ENCODE measurements around the gene AVEN. TPM values are rescaled to one million over a fixed set of nuclear protein-coding genes. Genes with fewer than 3 reads are reported as not detected.

AVEN gene, protein sequence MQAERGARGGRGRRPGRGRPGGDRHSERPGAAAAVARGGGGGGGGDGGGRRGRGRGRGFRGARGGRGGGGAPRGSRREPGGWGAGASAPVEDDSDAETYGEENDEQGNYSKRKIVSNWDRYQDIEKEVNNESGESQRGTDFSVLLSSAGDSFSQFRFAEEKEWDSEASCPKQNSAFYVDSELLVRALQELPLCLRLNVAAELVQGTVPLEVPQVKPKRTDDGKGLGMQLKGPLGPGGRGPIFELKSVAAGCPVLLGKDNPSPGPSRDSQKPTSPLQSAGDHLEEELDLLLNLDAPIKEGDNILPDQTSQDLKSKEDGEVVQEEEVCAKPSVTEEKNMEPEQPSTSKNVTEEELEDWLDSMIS
- total RNA-seq (2021; fragmentation: NEBNext Ultra II Directional; extraction: Animal tissue kit (Norgen Biotek cat#: 25700)) = 10 to 100 TPM; 24.9 to 33.6 (median 27.1) TPM
- long read RNA-seq, partial matches to known transcripts = 2 of 2 reads
- long read RNA-seq, other reads (novel, unspliced or antisense) = 0 of 2 reads

DNA sequence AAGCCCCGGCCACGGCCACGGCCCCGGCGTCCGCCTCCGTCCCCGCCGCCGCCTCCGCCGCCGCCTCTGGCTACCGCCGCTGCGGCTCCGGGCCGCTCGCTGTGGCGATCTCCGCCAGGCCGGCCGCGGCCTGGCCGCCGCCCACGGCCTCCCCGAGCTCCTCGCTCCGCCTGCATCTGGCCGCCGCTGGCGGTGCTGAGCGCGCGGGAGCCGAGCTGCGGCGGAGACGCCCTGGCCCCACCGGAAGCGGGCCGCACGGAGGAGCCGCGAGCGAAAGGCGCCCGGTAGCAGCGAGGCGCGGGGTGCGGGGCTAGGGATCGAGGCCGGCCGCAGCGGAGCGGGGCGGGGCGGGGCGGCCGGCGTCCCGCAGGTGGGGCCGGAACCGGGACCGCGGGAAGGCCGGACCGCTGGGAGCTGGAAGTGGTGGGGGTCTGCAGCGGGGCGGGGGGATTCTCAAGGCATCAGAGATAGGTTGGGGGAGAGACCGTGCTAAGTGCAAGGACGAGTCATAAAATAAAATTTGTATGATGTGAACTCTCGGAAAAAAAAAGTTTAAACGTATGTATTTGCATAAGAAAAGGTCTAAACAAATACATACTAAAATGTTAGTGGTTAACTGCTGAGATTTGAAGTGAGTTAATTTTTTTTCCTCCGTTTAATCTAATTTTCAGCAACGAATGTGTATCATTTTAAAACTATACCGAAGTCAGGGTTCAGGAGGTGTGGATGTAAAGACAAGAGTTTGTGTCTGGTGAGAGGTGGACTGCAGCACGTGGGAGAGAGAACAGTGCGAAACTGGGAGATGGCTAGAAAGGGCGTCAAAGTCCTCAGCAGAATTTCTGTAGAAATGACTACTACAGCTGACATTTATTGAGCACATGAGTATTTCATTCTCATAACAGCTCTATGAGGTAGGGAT is at the start of gene AVEN:
Gene AVEN (minus strand): TSS at position 334 of the 919 bp plus-strand sequence. CDS start 158 bp downstream, at position 176.
- TF ChIP-seq, protein P1, sequence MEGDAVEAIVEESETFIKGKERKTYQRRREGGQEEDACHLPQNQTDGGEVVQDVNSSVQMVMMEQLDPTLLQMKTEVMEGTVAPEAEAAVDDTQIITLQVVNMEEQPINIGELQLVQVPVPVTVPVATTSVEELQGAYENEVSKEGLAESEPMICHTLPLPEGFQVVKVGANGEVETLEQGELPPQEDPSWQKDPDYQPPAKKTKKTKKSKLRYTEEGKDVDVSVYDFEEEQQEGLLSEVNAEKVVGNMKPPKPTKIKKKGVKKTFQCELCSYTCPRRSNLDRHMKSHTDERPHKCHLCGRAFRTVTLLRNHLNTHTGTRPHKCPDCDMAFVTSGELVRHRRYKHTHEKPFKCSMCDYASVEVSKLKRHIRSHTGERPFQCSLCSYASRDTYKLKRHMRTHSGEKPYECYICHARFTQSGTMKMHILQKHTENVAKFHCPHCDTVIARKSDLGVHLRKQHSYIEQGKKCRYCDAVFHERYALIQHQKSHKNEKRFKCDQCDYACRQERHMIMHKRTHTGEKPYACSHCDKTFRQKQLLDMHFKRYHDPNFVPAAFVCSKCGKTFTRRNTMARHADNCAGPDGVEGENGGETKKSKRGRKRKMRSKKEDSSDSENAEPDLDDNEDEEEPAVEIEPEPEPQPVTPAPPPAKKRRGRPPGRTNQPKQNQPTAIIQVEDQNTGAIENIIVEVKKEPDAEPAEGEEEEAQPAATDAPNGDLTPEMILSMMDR (IDR thresholded peaks at IDR 0.05) = no peak
- Mint-ChIP-seq H3K9me3 (no peaks in the 10 kb centered on the region), H3K27ac (peak within 1 kb of the TSS; percentile 80), H3K27me3 (ENCODE audit: insufficient read depth) (peaks cover 1% of the 10 kb centered on the region; the same call in 1 of the 2 replicates), H3K4me1 (ENCODE audit: low read depth) (peaks cover 47% of the 10 kb centered on the region), H3K4me3 (peak within 1 kb of the TSS; percentile 88), H3K36me3 (ENCODE audit: low read depth) (no peaks in the 10 kb centered on the region)
- no peak for DNase-seq

DNA sequence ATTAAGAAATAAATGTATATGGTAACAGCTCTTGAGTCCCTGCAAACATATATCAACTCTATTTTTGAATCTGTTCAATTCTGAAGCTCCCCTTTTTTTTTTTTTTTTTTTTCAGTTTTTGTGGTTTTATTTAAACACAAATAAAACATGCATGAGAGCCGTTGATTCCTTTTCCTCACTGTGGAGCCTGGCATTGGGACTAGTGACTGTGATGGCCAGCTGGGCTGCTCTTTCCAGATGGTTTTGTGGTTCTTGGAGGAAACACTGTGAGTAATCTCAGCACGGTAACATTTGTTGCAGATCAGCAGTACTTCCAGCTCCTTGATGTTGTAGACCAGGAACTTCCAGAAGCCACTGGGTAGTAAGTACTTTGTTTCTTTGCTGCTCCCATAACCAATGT is 46.7 kb upstream of the AVEN start:
- TF ChIP-seq, protein P1 (IDR thresholded peaks at IDR 0.05) = no peak
- DNase-seq = no peak
- peaks cover 20% of the 10 kb centered on the region for H3K36me3 Mint-ChIP-seq (ENCODE audit: low read depth)

DNA sequence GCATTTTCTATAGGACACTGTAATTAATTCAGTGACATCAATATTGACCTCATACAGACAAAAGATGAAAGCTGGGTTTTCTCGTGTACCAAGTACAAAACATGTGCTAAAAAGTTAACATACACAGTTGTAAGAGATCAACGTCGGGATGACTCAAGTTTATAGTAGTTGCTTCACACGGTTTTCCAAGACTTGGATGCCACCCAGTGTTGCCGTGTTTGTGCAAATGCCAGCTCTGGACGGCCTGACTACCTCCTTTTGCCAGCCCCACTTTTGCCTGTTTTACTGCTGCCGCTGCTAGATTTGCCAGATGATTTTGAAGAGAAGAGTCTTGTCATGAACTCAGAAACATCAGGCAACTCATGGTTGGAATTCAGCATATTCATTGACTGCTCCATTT is 45.1 kb upstream of the AVEN start:
- TF ChIP-seq, protein P1 (IDR thresholded peaks at IDR 0.05) = no peak

More for the DNA sequence above, 46.7 kb upstream of the AVEN start:
- H3K27me3 Mint-ChIP-seq (ENCODE audit: insufficient read depth) = 0 out of 2 replicates have a peak, but pooled peaks cover 2% of the 10 kb centered on the region
- H3K9me3 Mint-ChIP-seq = no peaks in the 10 kb centered on the region
- peaks cover 6% of the 10 kb centered on the region; the same call in 1 of the 2 replicates for H3K4me1 Mint-ChIP-seq (ENCODE audit: low read depth)
- H3K27ac Mint-ChIP-seq = no peak overlapping the region
- H3K4me3 Mint-ChIP-seq = no peak overlapping the region

DNA sequence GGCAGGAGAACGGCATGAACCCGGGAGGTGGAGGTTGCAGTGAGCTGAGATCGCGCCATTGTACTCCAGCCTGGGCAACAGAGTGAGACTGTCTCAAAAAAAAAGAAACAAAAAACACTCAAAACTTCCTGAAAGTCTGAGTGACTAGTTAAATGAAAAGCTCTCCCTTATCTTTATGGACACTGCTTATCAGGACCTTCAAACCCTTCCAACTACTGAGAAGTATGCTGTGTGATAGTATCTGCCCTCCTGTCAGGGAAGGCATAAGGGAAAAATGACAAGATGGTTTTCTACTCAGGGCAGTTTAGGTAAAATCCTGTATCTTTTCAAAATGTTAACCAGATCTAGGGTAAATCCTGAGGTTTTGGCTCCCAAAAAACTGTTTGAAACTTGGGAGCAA is 40.9 kb upstream of the AVEN start:
- no peak overlapping the region for H3K27ac Mint-ChIP-seq
- no peak overlapping the region for H3K4me3 Mint-ChIP-seq
- H3K36me3 Mint-ChIP-seq (ENCODE audit: low read depth) = peaks cover 10% of the 10 kb centered on the region; the same call in 1 of the 2 replicates
- TF ChIP-seq, protein P1 (IDR thresholded peaks at IDR 0.05) = no peak
- no peaks in the 10 kb centered on the region for H3K9me3 Mint-ChIP-seq
- H3K4me1 Mint-ChIP-seq (ENCODE audit: low read depth) = peaks cover 6% of the 10 kb centered on the region; the same call in 1 of the 2 replicates
- H3K27me3 Mint-ChIP-seq (ENCODE audit: insufficient read depth) = peaks cover 2% of the 10 kb centered on the region; the same call in 1 of the 2 replicates
- no peak for DNase-seq

More for the DNA sequence above, 45.1 kb upstream of the AVEN start:
- peak overlapping the region; percentile 25; the same call in 1 of the 2 replicates for H3K27ac Mint-ChIP-seq
- H3K9me3 Mint-ChIP-seq = no peaks in the 10 kb centered on the region
- H3K36me3 Mint-ChIP-seq (ENCODE audit: low read depth) = peaks cover 20% of the 10 kb centered on the region
- DNase-seq = no peak
- H3K27me3 Mint-ChIP-seq (ENCODE audit: insufficient read depth) = 0 out of 2 replicates have a peak, but pooled peaks cover 2% of the 10 kb centered on the region
- peaks cover 6% of the 10 kb centered on the region; the same call in 1 of the 2 replicates for H3K4me1 Mint-ChIP-seq (ENCODE audit: low read depth)
- no peak overlapping the region for H3K4me3 Mint-ChIP-seq

DNA sequence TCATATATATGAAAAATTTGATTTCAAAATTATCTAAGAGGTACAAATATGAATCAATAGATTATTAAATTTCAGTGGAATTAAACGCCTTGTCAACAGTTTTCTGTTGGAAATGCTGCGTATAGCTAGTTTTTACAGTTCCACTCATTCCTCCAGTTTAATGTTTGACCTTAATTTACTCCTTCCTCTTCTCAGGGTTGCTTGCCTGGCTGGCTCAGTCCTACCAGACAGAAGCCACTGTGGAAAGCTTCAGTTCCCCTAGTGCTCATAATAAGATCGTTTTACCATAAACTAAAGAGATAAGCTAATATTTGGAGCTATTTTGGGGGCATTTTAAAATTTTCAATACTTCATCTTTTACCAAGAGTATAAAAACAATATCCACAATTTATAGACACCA is 39.9 kb upstream of the AVEN start:
- H3K27ac Mint-ChIP-seq = no peak overlapping the region
- H3K4me1 Mint-ChIP-seq (ENCODE audit: low read depth) = peaks cover under 1% of the 10 kb centered on the region; the same call in 1 of the 2 replicates
- no peaks in the 10 kb centered on the region for H3K9me3 Mint-ChIP-seq
- peaks cover 2% of the 10 kb centered on the region; the same call in 1 of the 2 replicates for H3K27me3 Mint-ChIP-seq (ENCODE audit: insufficient read depth)
- H3K4me3 Mint-ChIP-seq = no peak overlapping the region
- TF ChIP-seq, protein P1 (IDR thresholded peaks at IDR 0.05) = no peak
- peaks cover 5% of the 10 kb centered on the region; the same call in 1 of the 2 replicates for H3K36me3 Mint-ChIP-seq (ENCODE audit: low read depth)
- DNase-seq = no peak
